Measurements from ENCODE around the gene EFCAB13. TPM values are rescaled to one million over a fixed set of nuclear protein-coding genes. Genes with fewer than 3 reads are reported as not detected.

EFCAB13 gene
- total and polyA plus RNA-seq, 2 of the 4 experiments (the other 2 are of a cell fraction): 0.77 to 1.4 TPM

DNA sequence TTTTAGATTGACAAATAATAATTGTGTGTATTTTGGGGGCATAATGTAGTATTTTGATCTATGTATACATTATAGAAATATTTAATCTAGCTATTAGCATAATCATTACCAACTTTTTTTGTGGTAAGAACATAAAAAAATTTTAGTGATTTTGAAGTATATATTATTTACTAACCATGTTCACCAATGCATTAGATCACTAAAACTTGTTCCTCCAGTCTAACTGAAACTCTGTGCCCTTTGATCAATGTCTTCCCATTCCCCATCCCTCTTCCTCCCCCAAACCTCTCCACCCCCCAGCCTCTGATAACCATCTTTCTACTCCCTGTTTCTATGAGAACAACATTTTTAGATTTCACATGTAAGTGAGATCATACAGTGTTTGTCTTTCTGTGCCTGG lies 8.5 kb downstream of the EFCAB13 start:
- Histone ChIP-seq H2AFZ (replicated peaks; ENCODE audit: low read length, poor library complexity) (no peak overlapping the region), H3K18ac (ENCODE audit: low read depth, low read length) (no peak overlapping the region), H2BK5ac (ENCODE audit: low read depth, low read length, poor library complexity, severe bottlenecking) (no peak overlapping the region), H4K8ac (ENCODE audit: low read depth in 2 of 2, low read length in 2 of 2) (no peak overlapping the region), H3K9me3 (ENCODE audit: control insufficient read depth, insufficient read depth, low read length) (no peaks in the 10 kb centered on the region), H4K5ac (ENCODE audit: low read depth, low read length) (no peak overlapping the region), H4K20me1 (ENCODE audit: insufficient read depth, low read length) (no peaks in the 10 kb centered on the region), H3K56ac (ENCODE audit: extremely low read depth, insufficient read depth, low read length) (no peak overlapping the region), H3K9me1 (ENCODE audit: insufficient read depth, low read length) (no peaks in the 10 kb centered on the region), H3K27me3 (ENCODE audit: control insufficient read depth, insufficient read depth, low read length) (no peaks in the 10 kb centered on the region), H2AK5ac (ENCODE audit: low read depth, low read length) (no peak overlapping the region), H2BK20ac (ENCODE audit: low read depth, low read length) (no peak overlapping the region), H4K91ac (ENCODE audit: insufficient read depth, low read depth, low read length) (no peak overlapping the region), H3K4me1 (ENCODE audit: control insufficient read depth, insufficient read depth, low read length) (no peaks in the 10 kb centered on the region), H2BK120ac (ENCODE audit: low read depth, low read length) (no peak overlapping the region), H2AK9ac (replicated peaks; ENCODE audit: low read depth, low read length, poor library complexity) (no peak overlapping the region), H3K9ac (ENCODE audit: low read depth, low read length) (no peak overlapping the region), H3K23ac (ENCODE audit: low read depth, low read length) (no peak overlapping the region), H3K14ac (replicated peaks; ENCODE audit: low read depth, low read length) (no peak overlapping the region), H3K4me3 (ENCODE audit: insufficient read depth, low read depth, low read length) (no peak overlapping the region), H3K4me2 (ENCODE audit: low read depth, low read length) (no peak overlapping the region), H3K36me3 (ENCODE audit: control insufficient read depth, insufficient read depth, low read length) (no peaks in the 10 kb centered on the region), H2BK15ac (ENCODE audit: low read depth, low read length) (no peak overlapping the region), H3K79me1 (ENCODE audit: low read depth in 1 of 2, low read length in 2 of 2) (no peaks in the 10 kb centered on the region), H3K27ac (ENCODE audit: insufficient read depth, low read length) (no peak overlapping the region), H3K4ac (ENCODE audit: low read depth, low read length) (no peak overlapping the region)
- DNase-seq (no peak), ATAC-seq (ENCODE audit: low read depth) (no peak)
- in situ Hi-C loops (cut with MboI; ENCODE audit: low sequenced_read_pairs) (no loop called here), intact Hi-C loops (cut with micrococcal nuclease) (no loop called here), dilution Hi-C loops (cut with HindIII; ENCODE audit: low sequenced_read_pairs, unreplicated experiment) (no loop called here)
- TF ChIP-seq MAFK (IDR thresholded peaks at IDR 0.05; ENCODE audit: low read depth, low read length): no peak
- no peak for TF ChIP-seq RFX5 (IDR thresholded peaks at IDR 0.05; ENCODE audit: low read depth, low read length)
- TF ChIP-seq CEBPB (IDR thresholded peaks at IDR 0.05; ENCODE audit: low read depth, low read length): no peak
- TF ChIP-seq, protein P1, sequence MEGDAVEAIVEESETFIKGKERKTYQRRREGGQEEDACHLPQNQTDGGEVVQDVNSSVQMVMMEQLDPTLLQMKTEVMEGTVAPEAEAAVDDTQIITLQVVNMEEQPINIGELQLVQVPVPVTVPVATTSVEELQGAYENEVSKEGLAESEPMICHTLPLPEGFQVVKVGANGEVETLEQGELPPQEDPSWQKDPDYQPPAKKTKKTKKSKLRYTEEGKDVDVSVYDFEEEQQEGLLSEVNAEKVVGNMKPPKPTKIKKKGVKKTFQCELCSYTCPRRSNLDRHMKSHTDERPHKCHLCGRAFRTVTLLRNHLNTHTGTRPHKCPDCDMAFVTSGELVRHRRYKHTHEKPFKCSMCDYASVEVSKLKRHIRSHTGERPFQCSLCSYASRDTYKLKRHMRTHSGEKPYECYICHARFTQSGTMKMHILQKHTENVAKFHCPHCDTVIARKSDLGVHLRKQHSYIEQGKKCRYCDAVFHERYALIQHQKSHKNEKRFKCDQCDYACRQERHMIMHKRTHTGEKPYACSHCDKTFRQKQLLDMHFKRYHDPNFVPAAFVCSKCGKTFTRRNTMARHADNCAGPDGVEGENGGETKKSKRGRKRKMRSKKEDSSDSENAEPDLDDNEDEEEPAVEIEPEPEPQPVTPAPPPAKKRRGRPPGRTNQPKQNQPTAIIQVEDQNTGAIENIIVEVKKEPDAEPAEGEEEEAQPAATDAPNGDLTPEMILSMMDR (conservative IDR thresholded peaks at IDR 0.05; ENCODE audit: low read depth, low read length): no peak
- no peak for TF ChIP-seq RCOR1 (IDR thresholded peaks at IDR 0.05; ENCODE audit: insufficient replicate concordance, low read length)
- TF ChIP-seq, protein P2, sequence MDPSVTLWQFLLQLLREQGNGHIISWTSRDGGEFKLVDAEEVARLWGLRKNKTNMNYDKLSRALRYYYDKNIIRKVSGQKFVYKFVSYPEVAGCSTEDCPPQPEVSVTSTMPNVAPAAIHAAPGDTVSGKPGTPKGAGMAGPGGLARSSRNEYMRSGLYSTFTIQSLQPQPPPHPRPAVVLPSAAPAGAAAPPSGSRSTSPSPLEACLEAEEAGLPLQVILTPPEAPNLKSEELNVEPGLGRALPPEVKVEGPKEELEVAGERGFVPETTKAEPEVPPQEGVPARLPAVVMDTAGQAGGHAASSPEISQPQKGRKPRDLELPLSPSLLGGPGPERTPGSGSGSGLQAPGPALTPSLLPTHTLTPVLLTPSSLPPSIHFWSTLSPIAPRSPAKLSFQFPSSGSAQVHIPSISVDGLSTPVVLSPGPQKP (IDR thresholded peaks at IDR 0.05; ENCODE audit: borderline replicate concordance, low read depth, low read length): no peak
- no peak for TF ChIP-seq RAD21 (IDR thresholded peaks at IDR 0.05; ENCODE audit: low read length)
- TF ChIP-seq MAZ (IDR thresholded peaks at IDR 0.05; ENCODE audit: borderline replicate concordance, low read depth, low read length): no peak
- no peak for TF ChIP-seq POLR2A (IDR thresholded peaks at IDR 0.05; ENCODE audit: low read depth, low read length)
- no peak for TF ChIP-seq BHLHE40 (IDR thresholded peaks at IDR 0.05; ENCODE audit: low read depth, low read length)
- CTCF ChIA-PET: no interaction called here
- POLR2A ChIA-PET (ENCODE audit: unreplicated experiment): no interaction called here
- no TSS peak for BruUV-seq (replicated peaks)

All from IMR-90 (cell line).